Lung (tissue), 12 donors: ENCODE results near the gene RIPK4. TPM values are rescaled to one million over a fixed set of nuclear protein-coding genes. Genes with fewer than 3 reads are reported as not detected.

Experiments
- ATAC-seq: fragments of 200-7000 bp; cut with Tn5 transposase; one replicate; pipeline ENCODE4 v1.9.1; 2020; ENCODE audit warnings: moderate number of reproducible peaks; ENCODE audit not compliant: insufficient read depth, low FRiP score
- DNase-seq, 3 donors: peaks; one replicate each; pipeline ENCODE4 v3.0.0-alpha.2; 2013 to 2017
- H3K27ac ChIP-seq, 2 donors: one replicate each; pipeline ENCODE4 v1.5.1; 2013; ENCODE audit warnings: mild to moderate bottlenecking in 2 of 2, moderate library complexity in 2 of 2, control low read depth in 1 of 2, inconsistent platforms in 1 of 2, low read depth in 1 of 2, low read length in 1 of 2
- H3K27me3 ChIP-seq, 3 donors: one replicate each; pipeline ENCODE4 v1.5.1; 2013; ENCODE audit warnings: low read length in 2 of 3; ENCODE audit not compliant: control insufficient read depth in 3 of 3, insufficient read depth in 3 of 3
- H3K36me3 ChIP-seq, 4 donors: one replicate each; pipeline ENCODE4 v1.5.1; 2013; ENCODE audit warnings: low read length in 4 of 4, mild to moderate bottlenecking in 1 of 4, moderate library complexity in 1 of 4; ENCODE audit not compliant: control insufficient read depth in 4 of 4, insufficient read depth in 4 of 4
- H3K4me1 ChIP-seq, 5 donors: one replicate each; pipeline ENCODE4 v1.5.1; 2013; ENCODE audit warnings: low read length in 5 of 5, mild to moderate bottlenecking in 2 of 5, moderate library complexity in 1 of 5; ENCODE audit not compliant: control insufficient read depth in 5 of 5, insufficient read depth in 5 of 5
- H3K4me3 ChIP-seq: one replicate; pipeline ENCODE4 v1.5.1; 2013; ENCODE audit warnings: mild to moderate bottlenecking, control low read depth, moderate library complexity
- H3K9ac ChIP-seq, 2 donors: one replicate each; pipeline ENCODE4 v1.5.1; 2013; ENCODE audit warnings: low read length in 2 of 2, control low read depth in 1 of 2; ENCODE audit not compliant: insufficient read depth in 1 of 2
- H3K9me3 ChIP-seq, 4 donors: one replicate each; pipeline ENCODE4 v1.5.1; 2013; ENCODE audit warnings: low read length in 3 of 4, mild to moderate bottlenecking in 1 of 4, moderate library complexity in 1 of 4; ENCODE audit not compliant: control insufficient read depth in 4 of 4, insufficient read depth in 3 of 4
- WGBS, 2 donors: extraction: QIAGEN DNeasy Blood & Tissue Kit; methylation state at CpG; one replicate each; pipeline ENCODE4 v1.1.7; 2013; 5-methylcytosine and 5-hydroxymethylcytosine counted together
- polyA plus RNA-seq, 2 donors: library from polyadenylated mRNA; stranded (reverse); fragments of 200-250 nt; gene quantifications; one replicate each; pipeline ENCODE4 v1.2.1, GENCODE V29; 2013
- total RNA-seq, 2 donors: library from RNA; depleted of rRNA in 1 of 2; stranded (reverse); fragments of >200 nt in 1 of 2; gene quantifications; one replicate each; pipeline ENCODE4 v1.2.1, GENCODE V29; 2014 to 2021
- TF ChIP-seq, protein P1 (sequence below): IDR thresholded peaks from 2 replicates; pipeline ENCODE4 v1.5.1; 2012; ENCODE audit warnings: mild to moderate bottlenecking; ENCODE audit errors: control extremely low read depth, extremely low read depth
- donor health status: control.
- donor health status: control.
- donor health status: Bipolar disorder and iron deficiency.
- donor health status: healthy.
- donor health status: DM: yes; HTN: yes; CAD: no.

Gene RIPK4
- total and polyA plus RNA-seq, 4 donors = 5.0 to 21.6 (median 9.1) TPM

DNA sequence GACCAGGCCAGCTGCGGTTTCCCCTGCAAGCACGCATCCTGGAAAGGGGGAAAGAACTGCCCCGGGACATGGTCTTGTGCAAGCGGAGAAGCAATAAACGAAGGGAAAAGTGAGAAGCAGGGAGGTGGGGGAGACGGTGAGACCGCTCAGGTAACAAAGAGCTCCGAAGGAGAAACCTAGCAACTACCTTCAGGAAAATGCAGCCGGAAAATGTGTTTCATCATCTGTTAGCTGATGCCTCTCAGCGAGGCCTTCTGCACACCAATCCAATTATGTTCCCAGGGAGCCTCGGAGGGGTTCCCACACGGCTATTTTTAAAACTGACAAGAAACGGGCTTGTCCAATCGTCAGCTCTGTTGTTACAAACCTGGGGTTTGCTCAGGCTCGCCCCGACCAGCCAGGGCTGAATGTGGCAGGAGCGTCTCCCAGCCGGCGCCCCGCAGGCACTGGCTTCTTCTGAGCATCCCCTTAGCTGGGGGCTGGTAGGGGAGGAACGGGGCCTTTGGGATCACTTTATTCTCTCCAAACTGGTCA, 3.4 kb downstream of the RIPK4 start:
- Histone ChIP-seq H3K27me3 (peaks cover 0 to 74% (median 71%) of the 10 kb centered on the region in 3 donors), H3K9me3 (peaks cover 0 to 3% (median 0%) of the 10 kb centered on the region in 4 donors), H3K9ac (no peak overlapping the region), H3K36me3 (no peaks in the 10 kb centered on the region), H3K4me3 (no peak overlapping the region), H3K4me1 (peaks cover 0 to 41% (median 17%) of the 10 kb centered on the region in 5 donors), H3K27ac (no peak overlapping the region)
- DNase-seq (peak in 1 of 3 donors; percentile 40), ATAC-seq (no peak)
- TF ChIP-seq, protein P1, sequence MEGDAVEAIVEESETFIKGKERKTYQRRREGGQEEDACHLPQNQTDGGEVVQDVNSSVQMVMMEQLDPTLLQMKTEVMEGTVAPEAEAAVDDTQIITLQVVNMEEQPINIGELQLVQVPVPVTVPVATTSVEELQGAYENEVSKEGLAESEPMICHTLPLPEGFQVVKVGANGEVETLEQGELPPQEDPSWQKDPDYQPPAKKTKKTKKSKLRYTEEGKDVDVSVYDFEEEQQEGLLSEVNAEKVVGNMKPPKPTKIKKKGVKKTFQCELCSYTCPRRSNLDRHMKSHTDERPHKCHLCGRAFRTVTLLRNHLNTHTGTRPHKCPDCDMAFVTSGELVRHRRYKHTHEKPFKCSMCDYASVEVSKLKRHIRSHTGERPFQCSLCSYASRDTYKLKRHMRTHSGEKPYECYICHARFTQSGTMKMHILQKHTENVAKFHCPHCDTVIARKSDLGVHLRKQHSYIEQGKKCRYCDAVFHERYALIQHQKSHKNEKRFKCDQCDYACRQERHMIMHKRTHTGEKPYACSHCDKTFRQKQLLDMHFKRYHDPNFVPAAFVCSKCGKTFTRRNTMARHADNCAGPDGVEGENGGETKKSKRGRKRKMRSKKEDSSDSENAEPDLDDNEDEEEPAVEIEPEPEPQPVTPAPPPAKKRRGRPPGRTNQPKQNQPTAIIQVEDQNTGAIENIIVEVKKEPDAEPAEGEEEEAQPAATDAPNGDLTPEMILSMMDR = no peak
- 37 to 38% methylated on average over 21 of the region's 21 CpGs for WGBS, 2 donors

DNA sequence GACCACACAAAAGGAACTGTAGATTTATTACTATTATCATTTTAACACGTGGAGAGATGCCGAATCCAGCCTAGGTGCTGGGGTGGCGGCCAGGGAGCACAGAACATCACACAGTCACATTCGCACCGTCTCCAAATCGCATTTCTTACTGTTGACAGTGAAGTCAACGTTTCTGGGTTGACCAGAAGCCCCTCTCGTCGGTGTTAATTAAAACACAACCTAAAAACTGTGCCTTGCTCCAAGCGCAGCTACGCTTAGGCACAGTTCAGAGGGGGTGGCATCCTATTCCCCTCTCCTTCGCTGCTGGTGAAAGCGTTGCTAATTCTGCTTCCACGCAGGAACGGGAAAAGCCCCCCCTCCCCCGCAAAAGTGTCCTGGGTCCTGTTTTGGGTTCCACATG, 4.1 kb downstream of the RIPK4 start:
- Histone ChIP-seq H3K4me3 (no peak overlapping the region), H3K27ac (peak overlapping the region in 1 of 2 donors; percentile 48), H3K36me3 (no peaks in the 10 kb centered on the region), H3K9ac (no peak overlapping the region), H3K4me1 (peaks cover 0 to 34% (median 13%) of the 10 kb centered on the region in 5 donors), H3K9me3 (peaks cover 0 to 3% (median 0%) of the 10 kb centered on the region in 4 donors), H3K27me3 (peaks cover 0 to 67% (median 64%) of the 10 kb centered on the region in 3 donors)
- no peak for DNase-seq
- 20 to 42% methylated on average over 16 of the region's 16 CpGs for WGBS, 2 donors
- TF ChIP-seq, protein P1 = no peak
- no peak for ATAC-seq

DNA sequence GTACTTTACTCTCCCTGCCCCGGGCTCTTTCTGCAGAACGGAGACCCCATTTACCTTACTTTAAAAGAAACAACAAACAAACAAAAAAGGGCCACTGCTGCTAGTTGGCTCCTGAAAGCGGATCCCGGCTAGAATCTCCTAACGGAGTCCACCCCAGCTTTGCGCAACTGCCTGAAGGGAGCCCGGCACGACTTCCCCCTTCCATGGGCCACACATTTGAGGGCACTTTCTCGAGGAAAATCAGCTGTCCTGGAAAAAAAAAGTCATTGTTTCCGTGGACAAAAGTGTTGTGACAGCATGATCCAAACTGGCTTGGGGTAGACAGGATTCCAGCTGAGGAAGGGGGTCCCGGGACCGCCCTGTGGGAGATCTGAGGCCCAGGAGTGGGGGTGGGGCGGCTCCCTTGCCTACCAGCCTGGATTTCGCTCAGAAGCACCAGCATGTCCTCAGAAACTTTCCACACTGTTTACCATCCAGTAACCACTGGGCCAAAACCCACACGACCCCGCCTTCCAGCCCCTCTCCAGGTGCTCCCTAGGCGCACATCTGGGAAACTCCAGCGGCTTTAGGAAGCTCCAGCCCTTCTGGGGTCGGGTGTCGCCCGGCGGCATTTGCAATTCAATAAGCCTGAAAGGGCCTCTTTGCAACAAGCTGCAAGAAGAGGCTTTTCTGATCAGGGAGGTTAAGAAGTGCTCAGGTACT, 4.8 kb downstream of the RIPK4 start:
- Histone ChIP-seq H3K9ac (peak overlapping the region in 1 of 2 donors; percentile 23), H3K4me1 (peaks cover 0 to 32% (median 12%) of the 10 kb centered on the region in 5 donors), H3K9me3 (peaks cover 0 to 3% (median 0%) of the 10 kb centered on the region in 4 donors), H3K27me3 (peaks cover 0 to 60% (median 57%) of the 10 kb centered on the region in 3 donors), H3K36me3 (no peaks in the 10 kb centered on the region), H3K4me3 (no peak overlapping the region), H3K27ac (peak overlapping the region in 1 of 2 donors; percentile 82)
- TF ChIP-seq, protein P1 = no peak
- DNase-seq = no peak
- WGBS, 2 donors = 8 to 16% methylated on average over 22 of the region's 22 CpGs
- ATAC-seq = peak; percentile 34
